ENCODE results near the gene COG5.
A peak's percentile ranks its signal among the peaks of the same experiment; 100 is the strongest.
"Not testable (repeated sequence)": the region's sequence is repeated elsewhere in the genome, so short reads cannot be mapped to it uniquely, and the experiment has no call there.

COG5 gene

GRCh38 chr7:107172276-107173032, 391.3 kb downstream of the COG5 start:
- DNase-seq, result no peak

- DNase-seq, result no peak
Measured at GRCh38 chr7:107171496-107171895, 392.2 kb downstream of the COG5 start.

DNA sequence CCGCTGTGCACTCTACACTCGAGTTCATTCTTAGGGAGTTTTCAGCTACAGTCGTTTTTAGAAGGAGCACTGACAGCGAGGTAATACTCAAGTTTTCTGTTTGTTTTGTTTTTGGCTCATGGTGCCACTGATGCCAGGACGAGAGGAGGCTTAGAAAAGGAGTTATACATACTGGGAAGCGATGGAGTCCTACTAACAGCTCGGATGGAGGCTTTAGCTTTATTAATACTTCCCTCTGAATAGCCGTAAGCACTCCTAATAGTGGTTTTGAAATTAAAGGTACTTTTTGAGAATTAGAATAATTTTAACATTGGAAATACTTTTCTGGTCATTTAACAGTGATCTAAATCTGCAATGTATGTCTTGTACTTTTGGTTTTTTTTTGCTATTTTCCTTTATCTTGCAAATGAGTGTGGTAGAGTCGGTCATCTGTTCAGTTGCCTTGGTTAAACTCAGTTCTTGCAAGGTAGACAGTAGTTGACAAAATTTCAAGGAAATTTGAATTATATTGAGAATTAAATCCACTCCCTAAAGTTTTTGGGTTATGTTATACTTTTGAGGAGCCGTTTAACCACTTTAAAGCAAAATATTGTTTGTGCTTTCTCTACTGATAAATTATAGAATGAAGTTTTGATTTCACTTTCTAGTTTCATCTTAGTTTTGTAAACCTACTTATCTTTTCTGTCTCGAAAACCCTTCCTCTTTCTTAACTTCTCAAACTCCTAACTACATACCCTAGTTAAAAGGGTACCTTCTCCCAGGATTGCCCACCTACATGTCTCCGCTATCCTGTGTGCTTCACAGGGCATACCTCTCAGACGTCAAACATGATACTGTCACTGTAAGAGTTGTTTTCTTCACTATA, 393.4 kb downstream of the COG5 start:
- DNase-seq, result no peak

GRCh38 chr7:107169120-107170050, 394.3 kb downstream of the COG5 start:
- DNase-seq, result peak; percentile 81

DNA sequence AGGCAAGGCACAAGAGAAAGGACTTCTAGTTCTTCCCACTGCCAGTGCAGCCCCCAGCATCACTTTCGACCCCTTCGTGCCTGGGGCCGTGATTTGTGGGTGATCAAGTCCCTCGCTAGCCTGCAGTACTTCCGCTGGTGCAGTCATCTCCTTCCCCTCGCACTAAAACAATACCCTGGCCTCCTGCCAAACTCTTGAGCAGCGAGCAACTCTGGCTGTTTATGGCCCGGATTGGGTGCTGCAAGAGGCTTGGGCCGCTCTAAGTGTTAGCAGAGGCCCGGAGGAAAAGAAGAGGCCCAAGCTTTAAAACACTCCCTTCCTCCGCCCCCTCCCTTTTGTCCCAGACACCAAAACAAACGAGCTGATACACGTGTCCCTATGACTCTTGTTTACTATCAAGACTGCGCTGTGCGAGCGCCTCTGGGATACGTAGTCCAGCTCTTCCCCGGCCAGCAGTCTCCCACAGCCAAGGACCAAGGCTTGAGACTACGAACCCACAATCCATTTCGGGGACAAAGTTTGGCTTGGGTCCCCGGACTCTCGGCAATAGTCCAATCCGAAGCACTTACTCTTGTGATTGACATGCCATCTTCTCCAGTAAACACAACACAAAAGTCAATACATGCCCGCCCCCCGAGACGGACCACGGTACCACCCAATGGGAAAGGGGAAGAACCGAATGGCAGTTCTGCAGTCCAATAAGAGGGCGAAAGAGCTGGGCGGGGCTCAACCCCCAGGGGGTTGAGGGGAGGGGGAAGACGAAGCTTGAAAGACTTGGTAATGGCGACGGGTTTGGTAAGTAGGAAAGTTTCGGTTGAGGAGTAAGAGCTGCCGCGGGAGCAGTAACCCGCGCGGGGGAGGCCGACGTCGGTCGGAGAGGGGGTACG, 395.2 kb downstream of the COG5 start, which contains the start of gene HBP1:
HBP1 (plus strand) TSS at position 771 of the 887 bp plus-strand sequence. CDS start 10,891 bp downstream, outside the sequence.
- peak; percentile 100 for DNase-seq

GRCh38 chr7:107167483-107168232, 396.1 kb downstream of the COG5 start:
- DNase-seq, result no peak

- no peak for DNase-seq
Measured at GRCh38 chr7:107166736-107167426, 396.8 kb downstream of the COG5 start.

- DNase-seq, result no peak
Measured at GRCh38 chr7:107165341-107165740, 398.4 kb downstream of the COG5 start.

DNA sequence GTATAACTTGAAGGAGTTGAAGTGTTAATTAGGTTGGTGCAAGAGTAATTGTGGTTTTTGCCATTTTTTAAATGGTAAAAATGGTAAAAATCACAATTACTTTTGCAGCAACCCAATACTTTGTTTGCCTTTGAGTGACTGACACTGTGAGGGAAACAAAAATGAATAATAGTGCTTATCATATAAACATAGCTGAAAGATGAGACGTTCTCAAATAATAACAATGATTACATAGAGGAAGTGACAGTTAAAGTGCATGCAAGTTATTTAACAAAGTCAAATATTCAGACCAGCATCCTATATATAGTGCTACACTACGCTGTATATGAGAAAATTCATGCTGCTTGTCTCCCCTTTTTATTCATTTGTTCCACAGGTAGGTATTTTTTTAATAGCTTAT, 399.6 kb downstream of the COG5 start:
- no peak for DNase-seq

GRCh38 chr7:107162475-107162874, 401.2 kb downstream of the COG5 start:
- DNase-seq, result no peak

GRCh38 chr7:107161415-107161814, 402.3 kb downstream of the COG5 start:
- DNase-seq, result no peak

GRCh38 chr7:107160389-107160788, 403.3 kb downstream of the COG5 start:
- no peak for DNase-seq

- no peak for DNase-seq
Measured at GRCh38 chr7:107158028-107158427, 405.7 kb downstream of the COG5 start.

DNA sequence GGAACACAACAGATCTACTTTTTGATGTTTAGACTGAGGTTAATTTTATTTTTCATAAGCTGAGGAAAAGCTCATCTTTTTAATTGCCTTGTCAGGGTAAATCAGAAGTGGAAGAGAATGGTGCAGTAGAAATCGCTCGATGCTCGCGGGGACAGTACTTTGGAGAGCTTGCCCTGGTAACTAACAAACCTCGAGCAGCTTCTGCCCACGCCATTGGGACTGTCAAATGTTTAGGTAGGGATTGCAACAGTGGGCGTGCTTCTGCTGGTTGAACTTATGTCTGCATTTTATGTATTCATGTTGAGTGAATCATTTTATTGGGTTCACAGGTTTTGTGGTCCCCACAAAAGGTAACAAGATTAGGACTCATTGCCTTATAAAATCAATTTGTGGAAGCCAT, 406.6 kb downstream of the COG5 start:
- DNase-seq, result no peak

GRCh38 chr7:107155726-107156125, 408.0 kb downstream of the COG5 start:
- not testable (repeated sequence) for DNase-seq

- no peak for DNase-seq
Measured at GRCh38 chr7:107154826-107155225, 408.9 kb downstream of the COG5 start.

GRCh38 chr7:107152011-107152410, 411.7 kb downstream of the COG5 start:
- no peak for DNase-seq
